Adrenal gland (tissue), 12 donors: ENCODE data around the gene OS9. TPM values are rescaled to one million over a fixed set of nuclear protein-coding genes. Genes with fewer than 3 reads are reported as not detected.
"Not testable (repeated sequence)": the region's sequence is repeated elsewhere in the genome, so short reads cannot be mapped to it uniquely, and the experiment has no call there.

Experiments
- DNase-seq, 7 donors: peaks; one replicate each; pipeline ENCODE4 v3.0.0-alpha.2; 2019 to 2020
- H3K27ac ChIP-seq, 5 donors: fragments of 200-600 bp; sonication (generic) in 4 of 5; 1 replicate in 3 of 5; 2 replicates in 2 of 5; pipeline versions ENCODE4 v1.5.1 to v1.8.0; 2016 to 2020; ENCODE audit warnings: mild to moderate bottlenecking in 1 of 5
- H3K27me3 ChIP-seq: fragments of 200-600 bp; 2 replicates; pipeline ENCODE4 v1.8.0; 2021
- H3K36me3 ChIP-seq, 2 donors: fragments of 200-600 bp; replicated peaks in 1 of 2; 1 replicate in 1 of 2; 2 replicates in 1 of 2; pipeline versions ENCODE4 v1.5.1 to v1.8.0; 2018 to 2022
- H3K4me1 ChIP-seq, 2 donors: fragments of 200-600 bp; replicated peaks in 1 of 2; 1 replicate in 1 of 2; 2 replicates in 1 of 2; pipeline versions ENCODE4 v1.5.1 to v1.8.0; 2018 to 2021
- H3K4me3 ChIP-seq, 4 donors: fragments of 200-600 bp; sonication (generic) in 3 of 4; one replicate each; pipeline ENCODE4 v1.5.1; 2016 to 2018
- H3K9me3 ChIP-seq, 3 donors: fragments of 200-600 bp; sonication (generic) in 1 of 3; replicated peaks in 1 of 3; 1 replicate in 2 of 3; 2 replicates in 1 of 3; pipeline versions ENCODE4 v1.5.1 to v1.8.0; 2016 to 2021
- CTCF ChIP-seq, 6 experiments: fragments of 450-650 bp in 4 of 6; fragments of 200-600 bp in 2 of 6; sonication (generic) in 1 of 6; IDR thresholded peaks; 1 replicate in 5 of 6; 2 replicates in 1 of 6; pipeline versions ENCODE4 v1.5.1 to v1.8.0; 2016 to 2021; ENCODE audit warnings: antibody characterized with exemption in 6 of 6, mild to moderate bottlenecking in 2 of 6, moderate library complexity in 1 of 6
- POLR2A ChIP-seq, 2 donors: fragments of 450-650 bp; IDR thresholded peaks; one replicate each; pipeline ENCODE4 v1.6.1; 2017; ENCODE audit warnings: antibody characterized with exemption in 2 of 2, mild to moderate bottlenecking in 2 of 2, moderate library complexity in 1 of 2
- WGBS, 4 donors: extraction: QIAGEN DNeasy Blood & Tissue Kit in 2 of 4; methylation state at CpG; one replicate each; pipeline versions ENCODE4 v1.1.5 to v1.1.7; 2013 to 2017; 5-methylcytosine and 5-hydroxymethylcytosine counted together
- intact Hi-C, 2 donors: fragments of 100-400 bp; cut with DNase I; formaldehyde crosslinking; loops; one replicate each; pipeline versions ENCODE4 v1.14.1 to v1.15.0; 2022 to 2023
- polyA plus RNA-seq, 3 donors: library from polyadenylated mRNA; stranded (reverse); fragments of 200-250 nt in 2 of 3; fragments of 350-450 nt in 1 of 3; fragmentation: Illumina TruSeq in 1 of 3; extraction: RNeasy Lipid Tissue Mini Kit (QIAGEN cat#74804) in 1 of 3; gene quantifications; one replicate each; pipeline ENCODE4 v1.2.3, GENCODE V29; 2013 to 2014
- total RNA-seq, 9 donors: library from RNA; depleted of rRNA in 4 of 9; stranded (reverse); fragments of >200 nt in 4 of 9; fragments of 120-200 nt in 1 of 9; fragmentation: NEBNext Ultra II Directional in 1 of 9; extraction: Animal tissue kit (Norgen Biotek cat#: 25700) in 1 of 9; gene quantifications; one replicate each; pipeline versions ENCODE4 v1.1.0 to v1.2.4, GENCODE V29; 2013 to 2023
- donor health status: healthy with polysubstance abuse.
- donor health status: Bipolar disorder and iron deficiency.
- donor health status: DM: yes; HTN: yes; CAD: no.
- donor health status: DM: no; HTN: no; CAD: no.
- donor health status: DM: no; HTN: no; CAD: no.
- donor health status: DM: yes; HTN: yes; CAD: no.

OS9 gene
- total and polyA plus RNA-seq, 12 donors = 155 to 428 (median 272) TPM

DNA sequence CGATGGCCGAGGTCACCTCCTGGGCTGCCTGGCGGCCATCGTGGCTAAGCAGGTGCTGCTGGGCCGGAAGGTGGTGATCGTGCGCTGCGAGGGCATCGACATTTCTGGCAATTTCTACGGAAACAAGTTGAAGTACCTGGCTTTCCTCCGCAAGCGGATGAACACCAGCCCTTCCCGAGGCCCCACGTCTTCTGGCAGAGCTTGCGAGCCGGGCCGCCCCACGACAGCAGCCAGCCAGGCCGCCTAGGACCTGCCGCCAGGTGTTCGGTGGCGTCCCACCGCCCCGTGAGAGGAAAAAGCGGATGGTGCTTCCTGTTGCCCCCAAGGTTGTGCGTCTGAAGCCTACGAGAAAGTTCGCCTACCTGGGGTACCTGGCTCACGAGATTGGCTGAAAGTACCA, 19.2 kb upstream of the OS9 start:
- Histone ChIP-seq H3K4me1 (no peaks in the 10 kb centered on the region), H3K4me3 (no peak overlapping the region), H3K9me3 (no peaks in the 10 kb centered on the region), H3K27me3 (no peaks in the 10 kb centered on the region), H3K27ac (no peak overlapping the region), H3K36me3 (no peaks in the 10 kb centered on the region)
- intact Hi-C loops = no loop called here
- no peak for DNase-seq
- TF ChIP-seq CTCF (IDR thresholded peaks at IDR 0.05) (no peak), POLR2A (IDR thresholded peaks at IDR 0.05) (no peak)
- 86 to 92% (median 91%) methylated on average over 22 to 29 of the region's 29 CpGs for WGBS, 4 donors

- DNase-seq, H3K27ac ChIP-seq, H3K9me3 ChIP-seq, intact Hi-C loops, H3K4me3 ChIP-seq, H3K36me3 ChIP-seq, H3K4me1 ChIP-seq, H3K27me3 ChIP-seq: not testable (repeated sequence)
- 84 to 91% (median 88%) methylated on average over 9 of the region's 9 CpGs for WGBS, 4 donors
Observed at GRCh38 chr12:57677947-57678346, 16.0 kb upstream of the OS9 start.

GRCh38 chr12:57679697-57680096, 14.2 kb upstream of the OS9 start:
- Histone ChIP-seq H3K36me3 (no peaks in the 10 kb centered on the region), H3K27me3 (peaks cover 4% of the 10 kb centered on the region), H3K9me3 (no peaks in the 10 kb centered on the region), H3K27ac (no peak overlapping the region), H3K4me3 (no peak overlapping the region), H3K4me1 (no peaks in the 10 kb centered on the region)
- no peak for DNase-seq
- no peak for TF ChIP-seq POLR2A (IDR thresholded peaks at IDR 0.05)
- TF ChIP-seq CTCF (IDR thresholded peaks at IDR 0.05) = no peak
- intact Hi-C loops = no loop called here

DNA sequence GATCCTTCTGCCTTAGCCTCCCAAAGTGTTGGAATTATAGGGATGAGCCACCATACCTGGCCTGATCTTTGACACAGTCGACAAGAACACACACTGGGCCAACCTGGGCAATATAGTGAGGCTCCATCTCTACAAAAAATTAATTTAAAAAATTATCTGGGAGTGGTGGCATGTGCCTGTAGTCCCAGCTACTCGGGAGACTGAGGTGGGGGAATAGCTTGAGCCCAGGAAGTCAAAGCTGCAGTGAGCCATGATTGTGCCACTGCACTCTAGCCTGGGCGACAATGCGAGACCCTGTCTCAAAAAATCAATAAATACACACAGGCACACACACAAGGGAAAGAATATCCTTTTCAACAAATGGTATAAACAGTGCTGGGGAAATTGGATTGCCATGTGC, 6.1 kb upstream of the OS9 start:
- intact Hi-C loops = no loop called here
- no peak overlapping the region for H3K27ac ChIP-seq
- no peaks in the 10 kb centered on the region for H3K9me3 ChIP-seq
- peaks cover 28% of the 10 kb centered on the region for H3K27me3 ChIP-seq
- no peaks in the 10 kb centered on the region for H3K36me3 ChIP-seq
- WGBS, 4 donors = 72 to 80% (median 76%) methylated on average over 4 of the region's 4 CpGs
- no peak for TF ChIP-seq POLR2A (IDR thresholded peaks at IDR 0.05)
- TF ChIP-seq CTCF (IDR thresholded peaks at IDR 0.05) = no peak
- H3K4me3 ChIP-seq = no peak overlapping the region
- no peaks in the 10 kb centered on the region for H3K4me1 ChIP-seq
- no peak for DNase-seq

GRCh38 chr12:57688931-57689330, 5.0 kb upstream of the OS9 start:
- H3K27me3 ChIP-seq = peaks cover 28% of the 10 kb centered on the region
- no peak overlapping the region for H3K27ac ChIP-seq
- 44 to 59% (median 51%) methylated on average over 2 of the region's 2 CpGs for WGBS, 4 donors
- H3K36me3 ChIP-seq = no peaks in the 10 kb centered on the region
- no peaks in the 10 kb centered on the region for H3K9me3 ChIP-seq
- no peaks in the 10 kb centered on the region for H3K4me1 ChIP-seq
- intact Hi-C loops = no loop called here
- no peak overlapping the region for H3K4me3 ChIP-seq
- TF ChIP-seq CTCF (IDR thresholded peaks at IDR 0.05) (no peak), POLR2A (IDR thresholded peaks at IDR 0.05) (no peak)
- DNase-seq = no peak
